GM23338 (cell line): ENCODE results near the gene SLC25A24. TPM values are rescaled to one million over a fixed set of nuclear protein-coding genes. Genes with fewer than 3 reads are reported as not detected.

Experiments
- ATAC-seq: fragments of 200-7000 bp; cut with Tn5 transposase; 3 replicates; pipeline ENCODE4 v1.9.1; 2020
- DNase-seq: peaks from one replicate; pipeline ENCODE4 v3.0.0-alpha.2; 2015; ENCODE audit warnings: low spot score
- H2AFZ ChIP-seq: fragments of 200-600 bp; sonication (generic); 2 replicates; pipeline ENCODE4 v1.8.0; 2016; ENCODE audit warnings: antibody characterized with exemption, mild to moderate bottlenecking, moderate library complexity
- H3F3A ChIP-seq: fragments of 200-600 bp; sonication (generic); replicated peaks from 2 replicates; pipeline ENCODE4 v1.8.0; 2017; ENCODE audit warnings: antibody characterized with exemption, mixed run types, low read depth
- H3K27ac ChIP-seq: fragments of 200-600 bp; sonication (generic); 2 replicates; pipeline ENCODE4 v1.6.1; 2016; ENCODE audit warnings: low read depth
- H3K27me3 ChIP-seq: fragments of 200-600 bp; sonication (generic); 2 replicates; pipeline ENCODE4 v1.8.0; 2016; ENCODE audit warnings: mild to moderate bottlenecking, mixed run types, moderate library complexity; ENCODE audit not compliant: insufficient read depth
- H3K36me3 ChIP-seq: fragments of 200-600 bp; sonication (generic); 2 replicates; pipeline ENCODE4 v1.8.0; 2016; ENCODE audit warnings: mild to moderate bottlenecking; ENCODE audit not compliant: insufficient read depth
- H3K4me1 ChIP-seq: fragments of 200-600 bp; sonication (generic); 2 replicates; pipeline ENCODE4 v1.8.0; 2016; ENCODE audit warnings: mild to moderate bottlenecking, moderate library complexity; ENCODE audit not compliant: insufficient read depth
- H3K4me2 ChIP-seq: fragments of 200-600 bp; sonication (generic); 2 replicates; pipeline ENCODE4 v1.7.1; 2017; ENCODE audit warnings: mixed run types
- H3K4me3 ChIP-seq: fragments of 200-600 bp; sonication (generic); 2 replicates; pipeline ENCODE4 v1.6.1; 2016; ENCODE audit warnings: mixed run types
- H3K79me2 ChIP-seq: fragments of 200-600 bp; sonication (generic); replicated peaks from 2 replicates; pipeline ENCODE4 v1.8.0; 2017; ENCODE audit warnings: mild to moderate bottlenecking; ENCODE audit not compliant: insufficient read depth
- H3K9me2 ChIP-seq: fragments of 200-600 bp; sonication (generic); 2 replicates; pipeline ENCODE4 v1.8.0; 2017; ENCODE audit not compliant: insufficient read depth
- H4K20me1 ChIP-seq: fragments of 200-600 bp; sonication (generic); replicated peaks from 2 replicates; pipeline ENCODE4 v1.8.0; 2017; ENCODE audit warnings: mild to moderate bottlenecking; ENCODE audit not compliant: insufficient read depth
- H3K27ac Mint-ChIP-seq: 2 replicates; pipeline ENCODE4 v1.8.0; 2020; ENCODE audit warnings: inconsistent platforms, mild to moderate bottlenecking, moderate library complexity, mixed read lengths
- H3K27me3 Mint-ChIP-seq: 3 replicates; pipeline ENCODE4 v1.8.0; 2022; ENCODE audit warnings: low read depth, mild to moderate bottlenecking, moderate library complexity, mixed read lengths, inconsistent platforms; ENCODE audit not compliant: insufficient read depth, poor library complexity
- H3K36me3 Mint-ChIP-seq: 3 replicates; pipeline ENCODE4 v1.8.0; 2021; ENCODE audit warnings: low read depth, mild to moderate bottlenecking, inconsistent platforms, moderate library complexity, mixed read lengths
- H3K4me1 Mint-ChIP-seq: 3 replicates; pipeline ENCODE4 v1.8.0; 2020; ENCODE audit warnings: mild to moderate bottlenecking, inconsistent platforms, mixed read lengths
- H3K4me3 Mint-ChIP-seq: 3 replicates; pipeline ENCODE4 v1.8.0; 2021; ENCODE audit warnings: moderate library complexity, mild to moderate bottlenecking, inconsistent platforms, mixed read lengths
- H3K9me3 Mint-ChIP-seq: 3 replicates; pipeline ENCODE4 v1.8.0; 2020; ENCODE audit warnings: moderate library complexity, mild to moderate bottlenecking, inconsistent platforms, mixed read lengths
- CREB1 ChIP-seq: fragments of 250-450 bp; sonication (Bioruptor Pico); IDR thresholded peaks from 2 replicates; pipeline ENCODE4 v1.5.0; 2020; ENCODE audit warnings: low read depth, mild to moderate bottlenecking, moderate library complexity
- CTCF ChIP-seq, 2 experiments: fragments of 200-600 bp in 1 of 2; sonication (generic) in 1 of 2; conservative IDR thresholded peaks; 2 replicates each; pipeline versions ENCODE4 v1.5.1 to v1.6.1; 2016 to 2017; ENCODE audit warnings: antibody characterized with exemption in 2 of 2, low read depth in 2 of 2, mild to moderate bottlenecking in 2 of 2, moderate library complexity in 1 of 2
- EZH2 ChIP-seq: fragments of 200-600 bp; sonication (generic); IDR thresholded peaks from one replicate; pipeline ENCODE4 v1.8.0; 2017; ENCODE audit warnings: antibody characterized with exemption, mild to moderate bottlenecking, low read depth; ENCODE audit not compliant: unreplicated experiment
- EZH2phosphoT487 ChIP-seq: fragments of 200-600 bp; sonication (generic); IDR thresholded peaks from one replicate; pipeline ENCODE4 v1.8.1; 2018; ENCODE audit warnings: antibody characterized with exemption; ENCODE audit not compliant: unreplicated experiment
- STAT1 ChIP-seq: IDR thresholded peaks from one replicate; pipeline ENCODE4 v1.6.1; 2016; ENCODE audit warnings: antibody characterized with exemption; ENCODE audit not compliant: unreplicated experiment
- polyA plus RNA-seq: library from polyadenylated mRNA; unstranded; fragments of >200 nt; fragmentation: Nextera tagmentation; extraction: Ambion mirVana; gene quantifications from 2 replicates; pipeline ENCODE4 v1.2.1, GENCODE V29; 2016
- total RNA-seq: library from RNA; depleted of rRNA; stranded (reverse); fragments of >200 nt; shearing (Covaris generic); gene quantifications from 2 replicates; pipeline ENCODE4 v1.2.3, GENCODE V29; 2014
- TF ChIP-seq, protein P1 (sequence below): IDR thresholded peaks from one replicate; pipeline ENCODE4 v1.6.1; 2018; ENCODE audit warnings: antibody characterized with exemption; ENCODE audit not compliant: unreplicated experiment
- TF ChIP-seq, protein P2 (sequence below): fragments of 250-450 bp; sonication (Bioruptor Pico); IDR thresholded peaks from 2 replicates; pipeline ENCODE4 v1.5.0; 2020; ENCODE audit warnings: mild to moderate bottlenecking, moderate library complexity

The SLC25A24 gene
- total and polyA plus RNA-seq, 2 experiments from 2014 or later: 17.4 to 46.0 TPM

DNA sequence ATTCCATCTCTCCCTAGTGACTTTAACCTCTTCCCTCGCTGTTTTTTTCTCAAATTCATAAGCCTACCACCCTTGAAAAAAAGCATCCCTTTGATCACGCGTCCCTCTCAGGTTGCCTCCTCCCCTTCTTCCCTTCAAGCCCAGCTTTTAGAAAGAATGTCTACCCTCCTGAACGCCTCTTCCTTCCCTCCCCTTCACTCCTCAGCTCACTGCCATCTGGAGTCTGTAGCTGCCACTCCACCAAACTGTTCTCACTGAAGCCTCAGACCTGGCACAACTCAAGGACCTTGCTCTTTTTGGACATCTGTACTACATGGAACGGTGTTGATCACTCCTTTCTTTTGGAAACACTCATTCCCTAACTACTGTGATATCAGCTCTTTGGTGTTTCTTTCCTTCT, 80.6 kb downstream of the SLC25A24 start:
- H3K9me3 Mint-ChIP-seq: no peaks in the 10 kb centered on the region

GRCh38 chr1:108117945-108118902, 81.9 kb downstream of the SLC25A24 start:
- Histone ChIP-seq H3K27ac (no peak overlapping the region), H3K27me3 (no peaks in the 10 kb centered on the region), H3K79me2 (no peaks in the 10 kb centered on the region), H3F3A (no peaks in the 10 kb centered on the region), H3K4me2 (no peak overlapping the region), H3K9me2 (no peaks in the 10 kb centered on the region), H3K4me1 (no peaks in the 10 kb centered on the region), H4K20me1 (no peaks in the 10 kb centered on the region), H2AFZ (0 out of 2 replicates have a peak overlapping the region, but pooled peaks have one; percentile 38), H3K36me3 (no peaks in the 10 kb centered on the region), H3K4me3 (no peak overlapping the region)
- Mint-ChIP-seq H3K9me3 (no peaks in the 10 kb centered on the region), H3K4me1 (peaks cover 3% of the 10 kb centered on the region; the same call in 2 of the 3 replicates), H3K36me3 (no peaks in the 10 kb centered on the region), H3K4me3 (no peak overlapping the region), H3K27ac (no peak overlapping the region), H3K27me3 (peaks cover 4% of the 10 kb centered on the region)
- DNase-seq (no peak), ATAC-seq (no peak)
- TF ChIP-seq EZH2 (no peak), CTCF (conservative IDR thresholded peaks at IDR 0.05; ENCODE audit: low read depth in 2 of 2) (no peak), CREB1 (CRISPR knock-in tag) (no peak), EZH2phosphoT487 (no peak), STAT1 (no peak)
- TF ChIP-seq, protein P1, sequence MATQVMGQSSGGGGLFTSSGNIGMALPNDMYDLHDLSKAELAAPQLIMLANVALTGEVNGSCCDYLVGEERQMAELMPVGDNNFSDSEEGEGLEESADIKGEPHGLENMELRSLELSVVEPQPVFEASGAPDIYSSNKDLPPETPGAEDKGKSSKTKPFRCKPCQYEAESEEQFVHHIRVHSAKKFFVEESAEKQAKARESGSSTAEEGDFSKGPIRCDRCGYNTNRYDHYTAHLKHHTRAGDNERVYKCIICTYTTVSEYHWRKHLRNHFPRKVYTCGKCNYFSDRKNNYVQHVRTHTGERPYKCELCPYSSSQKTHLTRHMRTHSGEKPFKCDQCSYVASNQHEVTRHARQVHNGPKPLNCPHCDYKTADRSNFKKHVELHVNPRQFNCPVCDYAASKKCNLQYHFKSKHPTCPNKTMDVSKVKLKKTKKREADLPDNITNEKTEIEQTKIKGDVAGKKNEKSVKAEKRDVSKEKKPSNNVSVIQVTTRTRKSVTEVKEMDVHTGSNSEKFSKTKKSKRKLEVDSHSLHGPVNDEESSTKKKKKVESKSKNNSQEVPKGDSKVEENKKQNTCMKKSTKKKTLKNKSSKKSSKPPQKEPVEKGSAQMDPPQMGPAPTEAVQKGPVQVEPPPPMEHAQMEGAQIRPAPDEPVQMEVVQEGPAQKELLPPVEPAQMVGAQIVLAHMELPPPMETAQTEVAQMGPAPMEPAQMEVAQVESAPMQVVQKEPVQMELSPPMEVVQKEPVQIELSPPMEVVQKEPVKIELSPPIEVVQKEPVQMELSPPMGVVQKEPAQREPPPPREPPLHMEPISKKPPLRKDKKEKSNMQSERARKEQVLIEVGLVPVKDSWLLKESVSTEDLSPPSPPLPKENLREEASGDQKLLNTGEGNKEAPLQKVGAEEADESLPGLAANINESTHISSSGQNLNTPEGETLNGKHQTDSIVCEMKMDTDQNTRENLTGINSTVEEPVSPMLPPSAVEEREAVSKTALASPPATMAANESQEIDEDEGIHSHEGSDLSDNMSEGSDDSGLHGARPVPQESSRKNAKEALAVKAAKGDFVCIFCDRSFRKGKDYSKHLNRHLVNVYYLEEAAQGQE: no peak
- TF ChIP-seq, protein P2, sequence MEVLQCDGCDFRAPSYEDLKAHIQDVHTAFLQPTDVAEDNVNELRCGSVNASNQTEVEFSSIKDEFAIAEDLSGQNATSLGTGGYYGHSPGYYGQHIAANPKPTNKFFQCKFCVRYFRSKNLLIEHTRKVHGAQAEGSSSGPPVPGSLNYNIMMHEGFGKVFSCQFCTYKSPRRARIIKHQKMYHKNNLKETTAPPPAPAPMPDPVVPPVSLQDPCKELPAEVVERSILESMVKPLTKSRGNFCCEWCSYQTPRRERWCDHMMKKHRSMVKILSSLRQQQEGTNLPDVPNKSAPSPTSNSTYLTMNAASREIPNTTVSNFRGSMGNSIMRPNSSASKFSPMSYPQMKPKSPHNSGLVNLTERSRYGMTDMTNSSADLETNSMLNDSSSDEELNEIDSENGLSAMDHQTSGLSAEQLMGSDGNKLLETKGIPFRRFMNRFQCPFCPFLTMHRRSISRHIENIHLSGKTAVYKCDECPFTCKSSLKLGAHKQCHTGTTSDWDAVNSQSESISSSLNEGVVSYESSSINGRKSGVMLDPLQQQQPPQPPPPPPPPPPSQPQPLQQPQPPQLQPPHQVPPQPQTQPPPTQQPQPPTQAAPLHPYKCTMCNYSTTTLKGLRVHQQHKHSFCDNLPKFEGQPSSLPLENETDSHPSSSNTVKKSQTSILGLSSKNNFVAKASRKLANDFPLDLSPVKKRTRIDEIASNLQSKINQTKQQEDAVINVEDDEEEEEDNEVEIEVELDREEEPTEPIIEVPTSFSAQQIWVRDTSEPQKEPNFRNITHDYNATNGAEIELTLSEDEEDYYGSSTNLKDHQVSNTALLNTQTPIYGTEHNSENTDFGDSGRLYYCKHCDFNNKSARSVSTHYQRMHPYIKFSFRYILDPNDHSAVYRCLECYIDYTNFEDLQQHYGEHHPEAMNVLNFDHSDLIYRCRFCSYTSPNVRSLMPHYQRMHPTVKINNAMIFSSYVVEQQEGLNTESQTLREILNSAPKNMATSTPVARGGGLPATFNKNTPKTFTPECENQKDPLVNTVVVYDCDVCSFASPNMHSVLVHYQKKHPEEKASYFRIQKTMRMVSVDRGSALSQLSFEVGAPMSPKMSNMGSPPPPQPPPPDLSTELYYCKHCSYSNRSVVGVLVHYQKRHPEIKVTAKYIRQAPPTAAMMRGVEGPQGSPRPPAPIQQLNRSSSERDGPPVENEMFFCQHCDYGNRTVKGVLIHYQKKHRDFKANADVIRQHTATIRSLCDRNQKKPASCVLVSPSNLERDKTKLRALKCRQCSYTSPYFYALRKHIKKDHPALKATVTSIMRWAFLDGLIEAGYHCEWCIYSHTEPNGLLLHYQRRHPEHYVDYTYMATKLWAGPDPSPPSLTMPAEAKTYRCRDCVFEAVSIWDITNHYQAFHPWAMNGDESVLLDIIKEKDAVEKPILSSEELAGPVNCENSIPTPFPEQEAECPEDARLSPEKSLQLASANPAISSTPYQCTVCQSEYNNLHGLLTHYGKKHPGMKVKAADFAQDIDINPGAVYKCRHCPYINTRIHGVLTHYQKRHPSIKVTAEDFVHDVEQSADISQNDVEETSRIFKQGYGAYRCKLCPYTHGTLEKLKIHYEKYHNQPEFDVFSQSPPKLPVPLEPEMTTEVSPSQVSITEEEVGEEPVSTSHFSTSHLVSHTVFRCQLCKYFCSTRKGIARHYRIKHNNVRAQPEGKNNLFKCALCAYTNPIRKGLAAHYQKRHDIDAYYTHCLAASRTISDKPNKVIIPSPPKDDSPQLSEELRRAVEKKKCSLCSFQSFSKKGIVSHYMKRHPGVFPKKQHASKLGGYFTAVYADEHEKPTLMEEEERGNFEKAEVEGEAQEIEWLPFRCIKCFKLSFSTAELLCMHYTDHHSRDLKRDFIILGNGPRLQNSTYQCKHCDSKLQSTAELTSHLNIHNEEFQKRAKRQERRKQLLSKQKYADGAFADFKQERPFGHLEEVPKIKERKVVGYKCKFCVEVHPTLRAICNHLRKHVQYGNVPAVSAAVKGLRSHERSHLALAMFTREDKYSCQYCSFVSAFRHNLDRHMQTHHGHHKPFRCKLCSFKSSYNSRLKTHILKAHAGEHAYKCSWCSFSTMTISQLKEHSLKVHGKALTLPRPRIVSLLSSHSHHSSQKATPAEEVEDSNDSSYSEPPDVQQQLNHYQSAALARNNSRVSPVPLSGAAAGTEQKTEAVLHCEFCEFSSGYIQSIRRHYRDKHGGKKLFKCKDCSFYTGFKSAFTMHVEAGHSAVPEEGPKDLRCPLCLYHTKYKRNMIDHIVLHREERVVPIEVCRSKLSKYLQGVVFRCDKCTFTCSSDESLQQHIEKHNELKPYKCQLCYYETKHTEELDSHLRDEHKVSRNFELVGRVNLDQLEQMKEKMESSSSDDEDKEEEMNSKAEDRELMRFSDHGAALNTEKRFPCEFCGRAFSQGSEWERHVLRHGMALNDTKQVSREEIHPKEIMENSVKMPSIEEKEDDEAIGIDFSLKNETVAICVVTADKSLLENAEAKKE (CRISPR knock-in tag): no peak

More for the DNA sequence above, 80.6 kb downstream of the SLC25A24 start:
- H3K36me3 ChIP-seq: no peaks in the 10 kb centered on the region
- no peak overlapping the region for H3K4me3 ChIP-seq
- no peak for TF ChIP-seq CREB1 (CRISPR knock-in tag)
- Mint-ChIP-seq H3K27ac (no peak overlapping the region), H3K4me3 (no peak overlapping the region), H3K36me3 (no peaks in the 10 kb centered on the region), H3K4me1 (peaks cover 5% of the 10 kb centered on the region), H3K27me3 (peaks cover 4% of the 10 kb centered on the region)
- ATAC-seq (no peak), DNase-seq (peak; percentile 7)
- no peaks in the 10 kb centered on the region for H3K4me1 ChIP-seq
- no peaks in the 10 kb centered on the region for H3K27me3 ChIP-seq
- H3F3A ChIP-seq: no peaks in the 10 kb centered on the region
- H3K4me2 ChIP-seq: no peak overlapping the region
- no peak overlapping the region for H3K27ac ChIP-seq
- no peaks in the 10 kb centered on the region for H4K20me1 ChIP-seq
- H3K79me2 ChIP-seq: no peaks in the 10 kb centered on the region
- H2AFZ ChIP-seq: no peak overlapping the region
- no peaks in the 10 kb centered on the region for H3K9me2 ChIP-seq
